Right atrium auricular region (tissue), 2 donors: ENCODE results near the gene OR10H1. TPM values are rescaled to one million over a fixed set of nuclear protein-coding genes. Genes with fewer than 3 reads are reported as not detected.

ENCODE experiments used
- DNase-seq: peaks from one replicate; pipeline ENCODE4 v3.0.0-alpha.2; 2019; ENCODE audit warnings: low spot score
- H3K27ac ChIP-seq, 2 donors: fragments of 200-600 bp; sonication (generic); 1 replicate in 1 of 2; 2 replicates in 1 of 2; pipeline ENCODE4 v1.5.1; 2016 to 2019
- H3K27me3 ChIP-seq, 2 donors: fragments of 200-600 bp; sonication (generic); one replicate each; pipeline versions ENCODE4 v1.5.1 to v1.6.0; 2017 to 2019
- H3K36me3 ChIP-seq: fragments of 200-600 bp; sonication (generic); one replicate; pipeline ENCODE4 v1.5.1; 2016
- H3K4me1 ChIP-seq, 2 donors: fragments of 200-600 bp; sonication (generic); one replicate each; pipeline versions ENCODE4 v1.5.1 to v1.6.0; 2017 to 2019
- H3K4me3 ChIP-seq, 2 donors: fragments of 200-600 bp; sonication (generic); 1 replicate in 1 of 2; 2 replicates in 1 of 2; pipeline ENCODE4 v1.5.1; 2017 to 2019; ENCODE audit warnings: mild to moderate bottlenecking in 1 of 2, moderate library complexity in 1 of 2
- H3K9me3 ChIP-seq, 2 donors: fragments of 200-600 bp; sonication (generic); one replicate each; pipeline ENCODE4 v1.5.1; 2019
- CTCF ChIP-seq, 2 donors: fragments of 200-600 bp; sonication (generic); IDR thresholded peaks; one replicate each; pipeline ENCODE4 v1.5.1; 2019; ENCODE audit warnings: antibody characterized with exemption in 2 of 2
- total RNA-seq, 2 donors: library from RNA; depleted of rRNA; stranded (reverse); fragments of >200 nt; gene quantifications; one replicate each; pipeline ENCODE4 v1.1.0, GENCODE V29; 2016

OR10H1 gene
- total RNA-seq, result not detected

GRCh38 chr19:15815306-15815705, at the start of gene OR10H1:
Gene OR10H1, minus strand, starts transcription at chr19:15815664. Its CDS starts 7,627 bp downstream, at chr19:15808037.
- no peaks in the 10 kb centered on the region for H3K4me1 ChIP-seq
- H3K4me3 ChIP-seq, result no peak within 1 kb of the TSS
- no peak for DNase-seq
- no peak within 1 kb of the TSS for H3K27ac ChIP-seq
- no peak for TF ChIP-seq CTCF (IDR thresholded peaks at IDR 0.05)
- no peaks in the 10 kb centered on the region for H3K36me3 ChIP-seq
- H3K9me3 ChIP-seq, result no peaks in the 10 kb centered on the region
- H3K27me3 ChIP-seq, result no peaks in the 10 kb centered on the region

- no peaks in the 10 kb centered on the region for H3K9me3 ChIP-seq
- DNase-seq, result no peak
- no peaks in the 10 kb centered on the region for H3K36me3 ChIP-seq
- no peak overlapping the region for H3K27ac ChIP-seq
- TF ChIP-seq CTCF (IDR thresholded peaks at IDR 0.05), result no peak
- no peaks in the 10 kb centered on the region for H3K27me3 ChIP-seq
- no peak overlapping the region for H3K4me3 ChIP-seq
- no peaks in the 10 kb centered on the region for H3K4me1 ChIP-seq
Observed at GRCh38 chr19:15864824-15865223, 49.4 kb upstream of the OR10H1 start.

GRCh38 chr19:15863272-15863671, 47.8 kb upstream of the OR10H1 start:
- H3K27ac ChIP-seq, result no peak overlapping the region
- no peaks in the 10 kb centered on the region for H3K36me3 ChIP-seq
- no peaks in the 10 kb centered on the region for H3K9me3 ChIP-seq
- no peak for TF ChIP-seq CTCF (IDR thresholded peaks at IDR 0.05)
- no peak overlapping the region for H3K4me3 ChIP-seq
- H3K27me3 ChIP-seq, result no peaks in the 10 kb centered on the region
- DNase-seq, result no peak
- H3K4me1 ChIP-seq, result no peaks in the 10 kb centered on the region

GRCh38 chr19:15862444-15862843, 47.0 kb upstream of the OR10H1 start:
- no peaks in the 10 kb centered on the region for H3K4me1 ChIP-seq
- TF ChIP-seq CTCF (IDR thresholded peaks at IDR 0.05), result no peak
- H3K27me3 ChIP-seq, result no peaks in the 10 kb centered on the region
- no peaks in the 10 kb centered on the region for H3K9me3 ChIP-seq
- no peak for DNase-seq
- H3K27ac ChIP-seq, result no peak overlapping the region
- H3K4me3 ChIP-seq, result no peak overlapping the region
- H3K36me3 ChIP-seq, result no peaks in the 10 kb centered on the region

GRCh38 chr19:15860522-15860921, 45.1 kb upstream of the OR10H1 start:
- DNase-seq, result no peak
- Histone ChIP-seq H3K4me1 (no peaks in the 10 kb centered on the region), H3K9me3 (no peaks in the 10 kb centered on the region), H3K27me3 (no peaks in the 10 kb centered on the region), H3K27ac (no peak overlapping the region), H3K4me3 (no peak overlapping the region), H3K36me3 (no peaks in the 10 kb centered on the region)
- TF ChIP-seq CTCF (IDR thresholded peaks at IDR 0.05), result no peak

- Histone ChIP-seq H3K9me3 (no peaks in the 10 kb centered on the region), H3K27ac (no peak overlapping the region), H3K4me1 (no peaks in the 10 kb centered on the region), H3K4me3 (no peak overlapping the region), H3K27me3 (no peaks in the 10 kb centered on the region), H3K36me3 (no peaks in the 10 kb centered on the region)
- no peak for DNase-seq
- no peak for TF ChIP-seq CTCF (IDR thresholded peaks at IDR 0.05)
Observed at GRCh38 chr19:15859187-15859586, 43.7 kb upstream of the OR10H1 start.
